ENCODE results near the gene TMEM179. TPM values are rescaled to one million over a fixed set of nuclear protein-coding genes. Genes with fewer than 3 reads are reported as not detected.

The TMEM179 gene
- total RNA-seq, 6 donors from 2014 or later, result not detected

DNA sequence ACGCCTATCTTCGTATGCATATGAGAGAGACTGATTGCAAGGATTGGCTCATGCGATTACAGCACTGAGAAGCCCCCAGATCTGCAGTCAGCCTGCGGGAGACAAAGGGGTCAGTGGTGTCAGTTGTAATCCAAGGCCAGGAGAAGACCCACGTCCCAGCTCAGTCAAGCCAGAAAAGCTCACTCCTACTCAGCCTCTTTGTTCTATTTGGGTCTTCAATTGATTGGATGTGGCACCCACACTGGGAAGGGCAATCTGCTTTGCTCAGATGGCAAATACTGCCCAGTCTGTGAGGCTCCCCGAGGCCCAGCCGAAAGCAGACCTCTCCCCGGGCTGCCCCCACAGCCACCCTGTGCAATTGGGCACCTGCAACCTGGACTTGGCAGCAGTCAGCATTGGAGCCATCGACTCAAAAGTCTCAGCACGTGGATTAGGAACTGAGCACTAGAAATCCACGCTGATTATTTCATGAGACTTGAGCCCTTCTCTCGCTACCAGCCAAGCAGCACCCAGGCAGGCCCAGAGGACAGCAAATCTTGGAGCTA is 39.6 kb upstream of the TMEM179 start:
- Histone ChIP-seq H3K27ac (no peak overlapping the region), H3K9me3 (peaks cover 0 to 6% (median 2%) of the 10 kb centered on the region in 4 donors), H3K27me3 (peaks cover 0 to 5% (median 0%) of the 10 kb centered on the region in 4 donors), H3K36me3 (no peaks in the 10 kb centered on the region), H3K4me1 (peaks cover 0 to 5% (median 2%) of the 10 kb centered on the region in 4 donors), H3K4me3 (no peak overlapping the region)
- TF ChIP-seq POLR2AphosphoS5 (IDR thresholded peaks at IDR 0.05), result no peak
- no peak for TF ChIP-seq CTCF (IDR thresholded peaks at IDR 0.05)
- TF ChIP-seq POLR2A (IDR thresholded peaks at IDR 0.05), result no peak
- no peak for TF ChIP-seq EP300 (IDR thresholded peaks at IDR 0.05)
- no peak for ATAC-seq (ENCODE audit: low FRiP score in 2 of 2)
- DNase-seq, result no peak
- WGBS, 2 donors, result 90% methylated on average over 10 to 12 of the region's 12 CpGs

GRCh38 chr14:104643306-104643705 is 38.7 kb upstream of the TMEM179 start:
- 74 to 94% methylated on average over 2 to 8 of the region's 8 CpGs for WGBS, 2 donors
- no peak for DNase-seq
- peaks cover 0 to 5% (median 2%) of the 10 kb centered on the region in 4 donors for H3K4me1 ChIP-seq
- peaks cover 0 to 6% (median 2%) of the 10 kb centered on the region in 4 donors for H3K9me3 ChIP-seq
- H3K36me3 ChIP-seq, result no peaks in the 10 kb centered on the region
- no peak overlapping the region for H3K27ac ChIP-seq
- H3K4me3 ChIP-seq, result no peak overlapping the region
- no peak for ATAC-seq (ENCODE audit: low FRiP score in 2 of 2)
- TF ChIP-seq POLR2A (IDR thresholded peaks at IDR 0.05), result no peak
- TF ChIP-seq POLR2AphosphoS5 (IDR thresholded peaks at IDR 0.05), result no peak
- no peak for TF ChIP-seq EP300 (IDR thresholded peaks at IDR 0.05)
- no peak for TF ChIP-seq CTCF (IDR thresholded peaks at IDR 0.05)
- peaks cover 0 to 5% (median 0%) of the 10 kb centered on the region in 4 donors for H3K27me3 ChIP-seq

DNA sequence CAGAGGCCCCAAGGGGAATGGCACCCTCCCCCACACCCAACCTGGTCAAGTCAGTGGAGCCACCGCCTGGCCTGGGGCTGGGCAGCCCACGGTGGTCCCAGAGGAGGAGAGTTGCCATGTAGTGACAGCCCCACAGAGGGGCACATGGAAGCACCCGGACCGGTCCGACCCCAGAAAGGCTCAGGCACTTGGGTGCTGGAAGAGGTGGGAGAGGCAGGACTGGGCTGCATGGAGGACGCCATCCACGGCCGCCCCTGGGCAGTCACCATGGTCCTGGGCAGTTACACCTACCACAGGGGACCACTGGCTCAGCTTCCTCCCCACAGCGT is 37.9 kb upstream of the TMEM179 start:
- TF ChIP-seq EP300 (IDR thresholded peaks at IDR 0.05) (no peak), POLR2AphosphoS5 (IDR thresholded peaks at IDR 0.05) (no peak), POLR2A (IDR thresholded peaks at IDR 0.05) (no peak), CTCF (IDR thresholded peaks at IDR 0.05) (no peak)
- H3K27me3 ChIP-seq, result peaks cover 0 to 5% (median 0%) of the 10 kb centered on the region in 4 donors
- H3K27ac ChIP-seq, result no peak overlapping the region
- peaks cover 0 to 6% (median 2%) of the 10 kb centered on the region in 4 donors for H3K9me3 ChIP-seq
- DNase-seq (no peak), ATAC-seq (ENCODE audit: low FRiP score in 2 of 2) (peak in 1 of 2 donors; percentile 27)
- 91 to 93% methylated on average over 6 to 9 of the region's 9 CpGs for whole genome bisulfite sequencing, 2 donors
- no peaks in the 10 kb centered on the region for H3K36me3 ChIP-seq
- H3K4me3 ChIP-seq, result no peak overlapping the region
- peaks cover 0 to 5% (median 2%) of the 10 kb centered on the region in 4 donors for H3K4me1 ChIP-seq

DNA sequence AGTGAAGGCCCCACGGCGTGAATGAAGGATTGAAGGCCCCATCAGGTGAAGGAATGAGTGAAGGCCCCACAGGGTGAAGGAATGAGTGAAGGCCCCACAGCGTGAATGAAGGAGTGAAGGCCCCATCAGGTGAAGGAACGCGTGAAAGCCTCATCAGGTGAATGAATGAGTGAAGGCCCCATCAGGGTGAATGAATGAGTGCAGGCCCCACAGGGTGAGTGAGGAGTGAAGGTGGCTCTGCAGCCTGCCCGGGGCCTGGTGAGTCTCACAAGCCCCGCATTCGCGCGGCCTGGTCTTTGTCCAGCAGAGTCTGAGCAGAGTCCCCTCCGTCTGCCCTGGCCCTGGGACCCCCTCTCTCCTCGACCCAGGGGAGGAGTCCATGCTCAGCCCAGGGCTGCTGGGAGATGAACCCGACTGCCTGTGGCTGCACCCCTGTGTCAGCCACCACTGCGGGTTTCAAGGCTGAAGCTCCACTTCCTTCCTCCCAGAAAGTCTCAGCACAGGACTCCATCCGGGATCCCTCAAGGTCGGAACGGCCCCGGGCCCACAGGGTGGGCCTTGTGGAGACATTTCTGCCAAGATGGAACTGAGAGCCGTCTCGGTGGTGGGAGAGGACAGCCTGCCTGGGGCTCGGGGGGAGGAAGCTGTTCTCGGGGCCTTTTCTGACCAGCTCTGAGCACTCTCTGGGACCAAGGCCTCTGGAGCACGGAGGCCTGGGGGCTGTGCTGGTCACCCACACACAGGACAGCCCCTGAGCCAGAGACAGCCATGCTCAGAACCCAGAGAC is 37.4 kb upstream of the TMEM179 start:
- Histone ChIP-seq H3K4me1 (peaks cover 0 to 5% (median 2%) of the 10 kb centered on the region in 4 donors), H3K4me3 (no peak overlapping the region), H3K9me3 (peaks cover 0 to 6% (median 2%) of the 10 kb centered on the region in 4 donors), H3K36me3 (no peaks in the 10 kb centered on the region), H3K27ac (no peak overlapping the region), H3K27me3 (peaks cover 0 to 5% (median 0%) of the 10 kb centered on the region in 4 donors)
- 85 to 92% methylated on average over 11 to 23 of the region's 23 CpGs for WGBS, 2 donors
- ATAC-seq (ENCODE audit: low FRiP score in 2 of 2) (no peak), DNase-seq (no peak)
- TF ChIP-seq POLR2AphosphoS5 (IDR thresholded peaks at IDR 0.05), result no peak

GRCh38 chr14:104640681-104641080 is 36.1 kb upstream of the TMEM179 start:
- Histone ChIP-seq H3K4me1 (peaks cover 0 to 5% (median 2%) of the 10 kb centered on the region in 4 donors), H3K27ac (no peak overlapping the region), H3K4me3 (no peak overlapping the region), H3K9me3 (peaks cover 0 to 6% (median 2%) of the 10 kb centered on the region in 4 donors), H3K36me3 (no peaks in the 10 kb centered on the region), H3K27me3 (peaks cover 0 to 5% (median 0%) of the 10 kb centered on the region in 4 donors)
- DNase-seq (no peak), ATAC-seq (ENCODE audit: low FRiP score in 2 of 2) (no peak)
- 80 to 81% methylated on average over 9 to 10 of the region's 10 CpGs for WGBS, 2 donors
- TF ChIP-seq POLR2AphosphoS5 (IDR thresholded peaks at IDR 0.05) (no peak), CTCF (IDR thresholded peaks at IDR 0.05) (no peak), EP300 (IDR thresholded peaks at IDR 0.05) (no peak), POLR2A (IDR thresholded peaks at IDR 0.05) (no peak)

Measured in upper lobe of left lung (tissue), 6 donors.